Mammary epithelial cell (primary cell): Measurements from ENCODE around the gene ROR1.

Source experiments
- CTCF ChIP-seq, 2 donors: IDR thresholded peaks in 1 of 2; conservative IDR thresholded peaks in 1 of 2; 2 replicates each; pipeline ENCODE4 v1.5.1; 2011 to 2012; ENCODE audit warnings: inconsistent platforms in 2 of 2, low read length in 2 of 2, mild to moderate bottlenecking in 2 of 2, control low read depth in 1 of 2, low read depth in 1 of 2; ENCODE audit not compliant: insufficient read depth in 1 of 2; ENCODE audit errors: extremely low read depth in 1 of 2
- EZH2 ChIP-seq: IDR thresholded peaks from 2 replicates; pipeline ENCODE4 v1.6.1; 2012; ENCODE audit warnings: low read length, inconsistent platforms, borderline replicate concordance

- TF ChIP-seq CTCF (conservative IDR thresholded peaks at IDR 0.05 in 1 of 2, IDR thresholded peaks at IDR 0.05 in 1 of 2; ENCODE audit: extremely low read depth in 1 of 2, insufficient read depth in 1 of 2, low read depth in 1 of 2, low read length in 2 of 2) (no peak), EZH2 (no peak)
These were observed 322.0 kb downstream of the ROR1 start for GRCh38 chr1:64095832-64096231.
